WERI-Rb-1 (cell line): ENCODE data around the gene HOXB6.

Source experiments
- DNase-seq: peaks from one replicate; pipeline ENCODE4 v3.0.0-alpha.2; 2020
- H3K27ac ChIP-seq: fragments of 250-450 bp; sonication (Bioruptor Pico); 2 replicates; pipeline ENCODE4 v1.5.1; 2020; ENCODE audit warnings: mild to moderate bottlenecking, moderate library complexity
- H3K27me3 ChIP-seq: fragments of 250-450 bp; sonication (Bioruptor Pico); 2 replicates; pipeline ENCODE4 v1.5.1; 2021; ENCODE audit warnings: mild to moderate bottlenecking, low read depth, moderate library complexity; ENCODE audit not compliant: insufficient read depth, severe bottlenecking
- H3K36me3 ChIP-seq: fragments of 250-450 bp; sonication (Bioruptor Pico); 2 replicates; pipeline ENCODE4 v1.5.1; 2020; ENCODE audit warnings: mild to moderate bottlenecking, moderate library complexity
- H3K4me3 ChIP-seq: 2 replicates; pipeline ENCODE4 v1.5.1; 2011; ENCODE audit warnings: low read depth, mild to moderate bottlenecking, control low read depth, low read length
- H3K9me3 ChIP-seq: fragments of 250-450 bp; sonication (Bioruptor Pico); 2 replicates; pipeline ENCODE4 v1.5.1; 2021; ENCODE audit warnings: mild to moderate bottlenecking, moderate library complexity; ENCODE audit not compliant: severe bottlenecking
- TF ChIP-seq, protein P1 (sequence below): IDR thresholded peaks from 2 replicates; pipeline ENCODE4 v1.5.1; 2011; ENCODE audit warnings: low read depth, mild to moderate bottlenecking, control low read depth, inconsistent platforms, low read length

HOXB6 gene

DNA sequence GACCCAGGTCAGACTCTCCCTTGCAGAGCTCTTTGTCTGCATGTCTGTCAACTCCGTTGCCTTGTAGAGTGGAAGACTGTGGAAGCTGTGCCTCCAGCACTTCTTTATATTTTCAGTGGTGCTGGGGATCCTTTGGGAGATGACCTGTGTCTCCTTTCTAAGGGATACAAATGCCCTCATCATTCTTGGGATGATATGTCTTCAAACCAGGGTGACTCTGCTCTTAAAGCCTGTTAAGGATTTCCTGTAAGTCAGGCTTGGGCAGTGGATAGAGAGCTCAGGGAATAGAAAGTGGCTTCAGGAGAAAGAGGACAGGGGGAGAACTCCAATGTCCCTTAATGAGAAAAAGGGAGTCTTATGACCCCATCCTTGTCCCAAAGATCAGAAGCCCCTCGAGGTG is 16.3 kb downstream of the HOXB6 start:
- Histone ChIP-seq H3K27me3 (peaks cover 97% of the 10 kb centered on the region), H3K9me3 (peaks cover 6% of the 10 kb centered on the region), H3K4me3 (no peak overlapping the region), H3K36me3 (no peaks in the 10 kb centered on the region), H3K27ac (no peak overlapping the region)
- TF ChIP-seq, protein P1, sequence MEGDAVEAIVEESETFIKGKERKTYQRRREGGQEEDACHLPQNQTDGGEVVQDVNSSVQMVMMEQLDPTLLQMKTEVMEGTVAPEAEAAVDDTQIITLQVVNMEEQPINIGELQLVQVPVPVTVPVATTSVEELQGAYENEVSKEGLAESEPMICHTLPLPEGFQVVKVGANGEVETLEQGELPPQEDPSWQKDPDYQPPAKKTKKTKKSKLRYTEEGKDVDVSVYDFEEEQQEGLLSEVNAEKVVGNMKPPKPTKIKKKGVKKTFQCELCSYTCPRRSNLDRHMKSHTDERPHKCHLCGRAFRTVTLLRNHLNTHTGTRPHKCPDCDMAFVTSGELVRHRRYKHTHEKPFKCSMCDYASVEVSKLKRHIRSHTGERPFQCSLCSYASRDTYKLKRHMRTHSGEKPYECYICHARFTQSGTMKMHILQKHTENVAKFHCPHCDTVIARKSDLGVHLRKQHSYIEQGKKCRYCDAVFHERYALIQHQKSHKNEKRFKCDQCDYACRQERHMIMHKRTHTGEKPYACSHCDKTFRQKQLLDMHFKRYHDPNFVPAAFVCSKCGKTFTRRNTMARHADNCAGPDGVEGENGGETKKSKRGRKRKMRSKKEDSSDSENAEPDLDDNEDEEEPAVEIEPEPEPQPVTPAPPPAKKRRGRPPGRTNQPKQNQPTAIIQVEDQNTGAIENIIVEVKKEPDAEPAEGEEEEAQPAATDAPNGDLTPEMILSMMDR: no peak
- DNase-seq: no peak

DNA sequence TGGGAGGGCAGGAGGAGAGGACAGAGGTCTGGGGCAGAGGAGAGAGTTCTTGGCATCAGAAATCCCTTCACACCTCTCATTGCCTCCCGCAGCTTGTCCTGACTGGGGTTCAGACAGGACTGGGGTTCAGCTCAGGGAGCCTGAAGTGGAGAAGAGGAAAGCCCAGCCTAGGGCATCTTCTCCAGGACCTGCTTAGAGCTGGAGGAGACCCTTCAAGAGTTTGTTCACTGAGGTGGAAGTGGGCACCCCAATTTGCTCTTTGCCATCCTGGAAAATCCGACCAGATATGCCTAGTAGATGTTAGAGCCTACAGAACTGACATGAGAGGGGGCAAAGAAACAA is 16.7 kb downstream of the HOXB6 start:
- peaks cover 97% of the 10 kb centered on the region for H3K27me3 ChIP-seq

DNA sequence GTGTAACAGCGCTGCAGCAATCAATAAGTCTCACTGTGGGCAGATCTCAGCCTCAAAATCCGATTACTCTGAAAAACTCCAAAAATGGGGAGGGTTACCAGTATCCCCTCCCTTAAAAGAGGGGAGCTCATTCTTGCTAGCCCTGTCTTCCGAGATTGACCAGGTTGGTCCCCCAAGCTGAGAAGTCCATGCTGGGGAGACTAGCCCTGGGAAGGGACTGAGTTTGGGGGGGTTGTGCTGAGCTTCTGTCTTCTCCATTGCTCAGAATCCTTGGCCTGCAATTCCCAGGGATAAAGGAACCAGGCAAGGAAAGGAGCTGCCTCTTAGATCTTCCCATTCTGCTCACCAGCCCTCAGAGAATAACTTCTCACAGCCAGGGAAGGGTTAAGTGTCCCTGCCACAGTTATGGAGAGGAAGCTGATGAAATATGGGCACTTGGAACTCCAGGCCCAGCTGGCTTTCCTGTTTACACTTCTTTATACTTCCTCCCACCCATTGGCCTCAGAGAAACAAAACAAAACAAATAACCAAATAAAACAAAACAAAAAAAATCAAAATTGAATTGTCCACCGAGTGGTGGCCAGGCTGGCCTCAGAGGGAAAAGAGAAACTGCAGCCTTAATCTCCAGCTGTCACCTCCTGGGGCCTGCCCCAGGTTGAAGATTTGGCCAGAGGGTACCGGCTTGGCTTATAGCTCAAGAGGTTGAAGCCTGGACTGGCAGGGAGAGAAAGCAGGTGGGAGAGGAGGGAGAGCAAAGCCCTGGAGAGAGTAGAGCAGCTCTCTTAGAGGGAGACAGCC is 17.3 kb downstream of the HOXB6 start:
- no peak overlapping the region for H3K27ac ChIP-seq

More for the DNA sequence above, 16.7 kb downstream of the HOXB6 start:
- peaks cover 6% of the 10 kb centered on the region for H3K9me3 ChIP-seq
- H3K27ac ChIP-seq: no peak overlapping the region
- H3K36me3 ChIP-seq: no peaks in the 10 kb centered on the region
- TF ChIP-seq, protein P1: no peak
- H3K4me3 ChIP-seq: no peak overlapping the region
- DNase-seq: no peak

DNA sequence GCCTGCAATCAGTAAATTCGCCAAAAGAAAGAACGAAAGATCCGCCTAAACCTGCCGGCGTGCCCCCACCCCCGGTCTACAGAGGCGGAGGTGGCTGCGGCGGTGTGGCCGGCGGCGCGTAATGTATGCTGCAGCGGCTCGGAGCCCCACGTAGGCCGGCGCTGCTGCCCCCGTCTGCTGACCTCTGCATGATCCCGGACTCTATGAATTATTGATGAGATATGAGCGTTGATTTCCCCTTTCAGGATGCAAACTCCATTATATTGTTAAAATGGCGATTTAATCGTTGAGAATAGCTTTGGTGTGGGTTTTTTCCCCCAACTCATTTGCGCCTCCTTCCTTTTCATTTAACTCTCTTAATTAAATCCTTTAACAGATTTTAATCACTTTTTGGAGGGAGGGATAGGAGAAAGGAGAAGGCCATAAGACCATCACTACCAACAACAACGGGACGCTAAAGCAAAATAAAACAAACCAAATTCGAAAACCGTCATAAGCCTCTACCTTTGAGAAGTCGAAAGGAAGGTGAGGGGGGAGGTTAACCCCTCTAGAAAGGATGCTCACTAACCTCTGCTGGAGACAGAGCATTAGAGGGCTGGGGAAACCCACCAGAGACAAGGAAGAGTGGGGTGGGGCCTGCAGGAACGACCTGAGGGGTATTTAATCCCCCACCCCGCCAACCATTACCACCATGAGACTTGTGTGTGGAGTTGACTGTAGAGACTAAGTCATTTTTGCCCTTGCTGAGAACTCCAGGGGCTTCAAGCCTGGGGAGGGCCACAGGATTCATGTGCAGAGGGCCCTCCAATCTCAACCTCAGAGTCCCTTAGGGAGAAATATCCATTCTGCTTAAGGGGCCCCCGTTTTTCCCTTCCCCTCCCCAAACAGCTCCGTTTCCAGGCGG is 18.2 kb downstream of the HOXB6 start:
- no peak overlapping the region for H3K27ac ChIP-seq
- H3K36me3 ChIP-seq: no peaks in the 10 kb centered on the region
- TF ChIP-seq, protein P1: no peak
- peaks cover 12% of the 10 kb centered on the region for H3K9me3 ChIP-seq
- no peak for DNase-seq
- no peak overlapping the region for H3K4me3 ChIP-seq
- H3K27me3 ChIP-seq: peaks cover 98% of the 10 kb centered on the region

More for the DNA sequence above, 17.3 kb downstream of the HOXB6 start:
- Histone ChIP-seq H3K27me3 (peaks cover 97% of the 10 kb centered on the region), H3K9me3 (peaks cover 6% of the 10 kb centered on the region), H3K4me3 (no peak overlapping the region), H3K36me3 (no peaks in the 10 kb centered on the region)
- peak; percentile 59 for DNase-seq
- TF ChIP-seq, protein P1: no peak

DNA sequence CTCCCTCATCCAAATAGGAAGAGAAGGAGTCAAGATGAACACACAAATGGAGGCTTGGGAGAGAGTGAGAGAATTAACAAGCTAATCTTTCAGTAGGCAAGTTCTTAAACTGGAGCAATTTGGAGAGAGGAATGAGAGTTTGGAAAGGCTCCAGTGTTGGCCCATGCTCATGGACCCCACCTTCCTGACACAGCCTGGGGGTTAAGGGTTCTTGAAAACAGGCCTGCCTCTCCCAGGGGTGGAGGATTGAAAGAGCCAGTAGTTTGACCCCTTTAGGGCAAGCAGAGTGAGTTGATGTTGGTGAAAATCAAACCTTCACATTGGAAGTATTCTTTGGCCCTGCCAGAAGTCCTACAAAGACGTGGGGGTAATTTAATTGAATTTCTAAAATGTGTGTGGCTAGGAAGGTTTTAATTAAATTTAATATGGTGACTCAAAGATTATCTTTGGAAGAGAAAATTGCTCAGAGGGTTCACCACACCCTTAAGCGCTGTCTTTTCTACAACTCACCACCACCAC is 20.5 kb downstream of the HOXB6 start:
- TF ChIP-seq, protein P1: no peak
- Histone ChIP-seq H3K4me3 (no peak overlapping the region), H3K36me3 (no peaks in the 10 kb centered on the region), H3K9me3 (peaks cover 20% of the 10 kb centered on the region), H3K27ac (no peak overlapping the region), H3K27me3 (peaks cover 98% of the 10 kb centered on the region)
- no peak for DNase-seq
